ENCODE results near the gene SPINK6. TPM values are rescaled to one million over a fixed set of nuclear protein-coding genes. Genes with fewer than 3 reads are reported as not detected.

SPINK6 gene
- total RNA-seq, 4 donors from 2014 or later, result not detected

GRCh38 chr5:148186248-148187003 is 16.4 kb upstream of the SPINK6 start:
- Histone ChIP-seq H3K27me3 (no peaks in the 10 kb centered on the region), H3K4me3 (replicated peaks in 1 of 3) (no peak overlapping the region), H3K9me3 (no peaks in the 10 kb centered on the region), H3K36me3 (no peaks in the 10 kb centered on the region), H3K27ac (no peak overlapping the region), H3K4me1 (no peaks in the 10 kb centered on the region)
- no peak for DNase-seq
- TF ChIP-seq CTCF (IDR thresholded peaks at IDR 0.05) (no peak), POLR2A (IDR thresholded peaks at IDR 0.05) (no peak)
- intact Hi-C loops (cut with DNase I), result no loop called here
- WGBS, 2 donors, result 78 to 82% methylated on average over 3 of the region's 3 CpGs

- no peaks in the 10 kb centered on the region for H3K36me3 ChIP-seq
- H3K9me3 ChIP-seq, result no peaks in the 10 kb centered on the region
- intact Hi-C loops (cut with DNase I), result no loop called here
- no peaks in the 10 kb centered on the region for H3K27me3 ChIP-seq
- DNase-seq, result no peak
- TF ChIP-seq POLR2A (IDR thresholded peaks at IDR 0.05) (no peak), CTCF (IDR thresholded peaks at IDR 0.05) (no peak)
- no peaks in the 10 kb centered on the region for H3K4me1 ChIP-seq
- 70 to 73% methylated on average over 1 of the region's 1 CpG for WGBS, 2 donors
- no peak overlapping the region for H3K4me3 ChIP-seq (replicated peaks in 1 of 3)
- no peak overlapping the region for H3K27ac ChIP-seq
These were observed 11.8 kb upstream of the SPINK6 start for GRCh38 chr5:148191010-148191409.

GRCh38 chr5:148193202-148193601 is 9.6 kb upstream of the SPINK6 start:
- Histone ChIP-seq H3K4me3 (replicated peaks in 1 of 3) (no peak overlapping the region), H3K27me3 (no peaks in the 10 kb centered on the region), H3K9me3 (no peaks in the 10 kb centered on the region), H3K27ac (no peak overlapping the region), H3K4me1 (no peaks in the 10 kb centered on the region), H3K36me3 (no peaks in the 10 kb centered on the region)
- no peak for TF ChIP-seq CTCF (IDR thresholded peaks at IDR 0.05)
- TF ChIP-seq POLR2A (IDR thresholded peaks at IDR 0.05), result no peak
- intact Hi-C loops (cut with DNase I), result no loop called here
- DNase-seq, result no peak
- 92 to 93% methylated on average over 1 of the region's 1 CpG for WGBS, 2 donors

GRCh38 chr5:148201151-148201550 is 1.7 kb upstream of the SPINK6 start:
- Histone ChIP-seq H3K27ac (no peak overlapping the region), H3K4me3 (replicated peaks in 1 of 3) (no peak overlapping the region), H3K4me1 (peaks cover 6 to 13% of the 10 kb centered on the region in 2 donors), H3K36me3 (no peaks in the 10 kb centered on the region), H3K9me3 (no peaks in the 10 kb centered on the region), H3K27me3 (no peaks in the 10 kb centered on the region)
- DNase-seq, result no peak
- no peak for TF ChIP-seq CTCF (IDR thresholded peaks at IDR 0.05)
- TF ChIP-seq POLR2A (IDR thresholded peaks at IDR 0.05), result no peak
- whole genome bisulfite sequencing, 2 donors, result 82 to 85% methylated on average over 2 of the region's 2 CpGs
- intact Hi-C loops (cut with DNase I), result no loop called here

- TF ChIP-seq CTCF (IDR thresholded peaks at IDR 0.05), result no peak
- TF ChIP-seq POLR2A (IDR thresholded peaks at IDR 0.05), result no peak
- Histone ChIP-seq H3K4me1 (peaks cover 6 to 13% of the 10 kb centered on the region in 2 donors), H3K9me3 (no peaks in the 10 kb centered on the region), H3K27me3 (no peaks in the 10 kb centered on the region), H3K27ac (no peak overlapping the region), H3K4me3 (replicated peaks in 1 of 3) (no peak overlapping the region), H3K36me3 (no peaks in the 10 kb centered on the region)
- intact Hi-C loops (cut with DNase I), result no loop called here
- DNase-seq, result no peak
- 69 to 74% methylated on average over 4 of the region's 4 CpGs for WGBS, 2 donors
These were observed 2.4 kb downstream of the SPINK6 start for GRCh38 chr5:148205044-148205806.
